Measurements from ENCODE around the gene TMEM214. TPM values are rescaled to one million over a fixed set of nuclear protein-coding genes. Genes with fewer than 3 reads are reported as not detected.

Gene TMEM214
- polyA plus RNA-seq, 1 donor from 2014 or later = 10.3 TPM

DNA sequence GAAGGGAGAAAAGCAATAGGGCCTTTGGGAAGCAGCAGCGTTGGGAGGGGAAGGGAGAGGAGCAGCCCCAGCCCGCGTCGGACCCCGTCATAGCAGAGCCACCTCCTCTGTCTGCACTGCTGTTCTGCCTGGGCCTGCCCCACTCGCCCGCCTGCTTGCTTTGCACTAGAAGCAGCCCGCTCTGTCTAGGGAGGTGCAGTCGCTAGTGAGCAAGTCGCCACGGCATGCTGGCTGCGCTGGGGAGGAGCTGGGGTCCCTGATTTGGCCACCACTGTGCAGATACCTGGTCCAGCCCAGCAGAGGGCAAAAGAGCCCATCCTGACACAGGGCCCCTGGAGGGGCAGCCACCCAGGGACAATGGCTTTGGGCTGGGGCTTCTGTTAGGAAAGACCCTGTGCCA is 8.0 kb upstream of the TMEM214 start:
- Histone ChIP-seq H3K9me2 (ENCODE audit: insufficient read depth, low read length) (no peaks in the 10 kb centered on the region), H3K27ac (ENCODE audit: low read length) (no peak overlapping the region), H3K27me3 (ENCODE audit: insufficient read depth, low read depth, low read length) (no peaks in the 10 kb centered on the region), H2AFZ (ENCODE audit: low read depth, low read length) (no peak overlapping the region), H3K79me2 (replicated peaks; ENCODE audit: insufficient read depth, low read length) (no peaks in the 10 kb centered on the region), H3K4me3 (ENCODE audit: low read length) (no peak overlapping the region), H3K9ac (ENCODE audit: low read length) (no peak overlapping the region), H3K4me2 (ENCODE audit: low read length) (no peak overlapping the region), H3K9me3 (ENCODE audit: low read length) (no peaks in the 10 kb centered on the region), H3F3A (ENCODE audit: insufficient read depth, low read length, poor library complexity, severe bottlenecking) (no peaks in the 10 kb centered on the region), H4K20me1 (ENCODE audit: insufficient read depth) (peaks cover 6% of the 10 kb centered on the region), H3K36me3 (ENCODE audit: insufficient read depth, low read length) (peaks cover 4% of the 10 kb centered on the region)
- no peak for TF ChIP-seq EP300 (conservative IDR thresholded peaks at IDR 0.05; ENCODE audit: poor library complexity, severe bottlenecking)
- no peak for TF ChIP-seq RAD21 (conservative IDR thresholded peaks at IDR 0.05)
- no peak for TF ChIP-seq MXI1 (conservative IDR thresholded peaks at IDR 0.05; ENCODE audit: poor library complexity, severe bottlenecking)
- TF ChIP-seq SMC3 (conservative IDR thresholded peaks at IDR 0.05; ENCODE audit: poor library complexity) = no peak
- TF ChIP-seq EZH2 (IDR thresholded peaks at IDR 0.05; ENCODE audit: borderline replicate concordance, insufficient read depth, low read length, poor library complexity, severe bottlenecking) = no peak
- TF ChIP-seq, protein P1, sequence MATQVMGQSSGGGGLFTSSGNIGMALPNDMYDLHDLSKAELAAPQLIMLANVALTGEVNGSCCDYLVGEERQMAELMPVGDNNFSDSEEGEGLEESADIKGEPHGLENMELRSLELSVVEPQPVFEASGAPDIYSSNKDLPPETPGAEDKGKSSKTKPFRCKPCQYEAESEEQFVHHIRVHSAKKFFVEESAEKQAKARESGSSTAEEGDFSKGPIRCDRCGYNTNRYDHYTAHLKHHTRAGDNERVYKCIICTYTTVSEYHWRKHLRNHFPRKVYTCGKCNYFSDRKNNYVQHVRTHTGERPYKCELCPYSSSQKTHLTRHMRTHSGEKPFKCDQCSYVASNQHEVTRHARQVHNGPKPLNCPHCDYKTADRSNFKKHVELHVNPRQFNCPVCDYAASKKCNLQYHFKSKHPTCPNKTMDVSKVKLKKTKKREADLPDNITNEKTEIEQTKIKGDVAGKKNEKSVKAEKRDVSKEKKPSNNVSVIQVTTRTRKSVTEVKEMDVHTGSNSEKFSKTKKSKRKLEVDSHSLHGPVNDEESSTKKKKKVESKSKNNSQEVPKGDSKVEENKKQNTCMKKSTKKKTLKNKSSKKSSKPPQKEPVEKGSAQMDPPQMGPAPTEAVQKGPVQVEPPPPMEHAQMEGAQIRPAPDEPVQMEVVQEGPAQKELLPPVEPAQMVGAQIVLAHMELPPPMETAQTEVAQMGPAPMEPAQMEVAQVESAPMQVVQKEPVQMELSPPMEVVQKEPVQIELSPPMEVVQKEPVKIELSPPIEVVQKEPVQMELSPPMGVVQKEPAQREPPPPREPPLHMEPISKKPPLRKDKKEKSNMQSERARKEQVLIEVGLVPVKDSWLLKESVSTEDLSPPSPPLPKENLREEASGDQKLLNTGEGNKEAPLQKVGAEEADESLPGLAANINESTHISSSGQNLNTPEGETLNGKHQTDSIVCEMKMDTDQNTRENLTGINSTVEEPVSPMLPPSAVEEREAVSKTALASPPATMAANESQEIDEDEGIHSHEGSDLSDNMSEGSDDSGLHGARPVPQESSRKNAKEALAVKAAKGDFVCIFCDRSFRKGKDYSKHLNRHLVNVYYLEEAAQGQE (IDR thresholded peaks at IDR 0.05; ENCODE audit: borderline replicate concordance) = no peak
- TF ChIP-seq, protein P2, sequence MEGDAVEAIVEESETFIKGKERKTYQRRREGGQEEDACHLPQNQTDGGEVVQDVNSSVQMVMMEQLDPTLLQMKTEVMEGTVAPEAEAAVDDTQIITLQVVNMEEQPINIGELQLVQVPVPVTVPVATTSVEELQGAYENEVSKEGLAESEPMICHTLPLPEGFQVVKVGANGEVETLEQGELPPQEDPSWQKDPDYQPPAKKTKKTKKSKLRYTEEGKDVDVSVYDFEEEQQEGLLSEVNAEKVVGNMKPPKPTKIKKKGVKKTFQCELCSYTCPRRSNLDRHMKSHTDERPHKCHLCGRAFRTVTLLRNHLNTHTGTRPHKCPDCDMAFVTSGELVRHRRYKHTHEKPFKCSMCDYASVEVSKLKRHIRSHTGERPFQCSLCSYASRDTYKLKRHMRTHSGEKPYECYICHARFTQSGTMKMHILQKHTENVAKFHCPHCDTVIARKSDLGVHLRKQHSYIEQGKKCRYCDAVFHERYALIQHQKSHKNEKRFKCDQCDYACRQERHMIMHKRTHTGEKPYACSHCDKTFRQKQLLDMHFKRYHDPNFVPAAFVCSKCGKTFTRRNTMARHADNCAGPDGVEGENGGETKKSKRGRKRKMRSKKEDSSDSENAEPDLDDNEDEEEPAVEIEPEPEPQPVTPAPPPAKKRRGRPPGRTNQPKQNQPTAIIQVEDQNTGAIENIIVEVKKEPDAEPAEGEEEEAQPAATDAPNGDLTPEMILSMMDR (IDR thresholded peaks at IDR 0.05; ENCODE audit: poor library complexity, severe bottlenecking) = no peak
- no peak for TF ChIP-seq TAF1 (IDR thresholded peaks at IDR 0.05; ENCODE audit: low read depth)
- TF ChIP-seq POLR2AphosphoS5 (IDR thresholded peaks at IDR 0.05) = no peak

DNA sequence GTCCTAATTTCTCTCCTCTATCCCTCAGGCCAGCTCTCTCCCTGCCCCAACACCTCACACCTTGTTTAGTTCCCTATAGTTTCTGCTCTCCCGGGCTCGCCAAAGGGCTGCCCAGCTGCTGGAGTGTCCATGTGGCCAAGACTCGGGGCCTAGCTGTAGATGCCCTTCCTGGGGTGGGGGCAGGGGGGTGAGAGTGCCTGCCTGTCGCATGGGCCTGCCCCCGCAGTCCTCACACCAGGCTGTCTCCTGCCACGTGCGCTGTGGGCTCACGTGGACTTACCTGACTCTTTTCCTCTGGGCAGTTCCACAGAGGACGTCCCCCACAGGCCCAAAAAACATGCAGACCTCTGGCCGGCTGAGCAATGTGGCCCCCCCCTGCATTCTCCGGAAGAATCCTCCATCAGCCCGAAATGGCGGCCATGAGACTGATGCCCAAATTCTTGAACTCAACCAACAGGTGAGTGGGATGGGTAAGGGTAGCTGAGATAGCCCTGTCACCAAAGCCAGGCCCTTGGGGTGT is 7.4 kb upstream of the TMEM214 start:
- H2AFZ ChIP-seq (ENCODE audit: low read depth, low read length) = no peak overlapping the region
- H3K79me2 ChIP-seq (replicated peaks; ENCODE audit: insufficient read depth, low read length) = no peaks in the 10 kb centered on the region
- H4K20me1 ChIP-seq (ENCODE audit: insufficient read depth) = peaks cover 6% of the 10 kb centered on the region
- H3K27me3 ChIP-seq (ENCODE audit: insufficient read depth, low read depth, low read length) = no peaks in the 10 kb centered on the region
- no peak overlapping the region for H3K27ac ChIP-seq (ENCODE audit: low read length)
- H3K4me3 ChIP-seq (ENCODE audit: low read length) = no peak overlapping the region
- H3K9me2 ChIP-seq (ENCODE audit: insufficient read depth, low read length) = no peaks in the 10 kb centered on the region
- H3K9ac ChIP-seq (ENCODE audit: low read length) = no peak overlapping the region
- TF ChIP-seq EP300 (conservative IDR thresholded peaks at IDR 0.05; ENCODE audit: poor library complexity, severe bottlenecking) (no peak), TAF1 (IDR thresholded peaks at IDR 0.05; ENCODE audit: low read depth) (no peak), SMC3 (conservative IDR thresholded peaks at IDR 0.05; ENCODE audit: poor library complexity) (no peak), EZH2 (IDR thresholded peaks at IDR 0.05; ENCODE audit: borderline replicate concordance, insufficient read depth, low read length, poor library complexity, severe bottlenecking) (no peak), POLR2AphosphoS5 (IDR thresholded peaks at IDR 0.05) (no peak), MXI1 (conservative IDR thresholded peaks at IDR 0.05; ENCODE audit: poor library complexity, severe bottlenecking) (no peak), RAD21 (conservative IDR thresholded peaks at IDR 0.05) (no peak)
- TF ChIP-seq, protein P2 (IDR thresholded peaks at IDR 0.05; ENCODE audit: poor library complexity, severe bottlenecking) = no peak
- TF ChIP-seq, protein P1 (IDR thresholded peaks at IDR 0.05; ENCODE audit: borderline replicate concordance) = no peak
- no peaks in the 10 kb centered on the region for H3K9me3 ChIP-seq (ENCODE audit: low read length)
- no peaks in the 10 kb centered on the region for H3F3A ChIP-seq (ENCODE audit: insufficient read depth, low read length, poor library complexity, severe bottlenecking)
- H3K4me2 ChIP-seq (ENCODE audit: low read length) = no peak overlapping the region
- peaks cover 4% of the 10 kb centered on the region for H3K36me3 ChIP-seq (ENCODE audit: insufficient read depth, low read length)
